Measurements from ENCODE around the gene F2RL1.

F2RL1 gene

GRCh38 chr5:76836585-76836984 lies 17.8 kb downstream of the F2RL1 start:
- no peak overlapping the region for H3K27ac ChIP-seq
- TF ChIP-seq, protein P1, sequence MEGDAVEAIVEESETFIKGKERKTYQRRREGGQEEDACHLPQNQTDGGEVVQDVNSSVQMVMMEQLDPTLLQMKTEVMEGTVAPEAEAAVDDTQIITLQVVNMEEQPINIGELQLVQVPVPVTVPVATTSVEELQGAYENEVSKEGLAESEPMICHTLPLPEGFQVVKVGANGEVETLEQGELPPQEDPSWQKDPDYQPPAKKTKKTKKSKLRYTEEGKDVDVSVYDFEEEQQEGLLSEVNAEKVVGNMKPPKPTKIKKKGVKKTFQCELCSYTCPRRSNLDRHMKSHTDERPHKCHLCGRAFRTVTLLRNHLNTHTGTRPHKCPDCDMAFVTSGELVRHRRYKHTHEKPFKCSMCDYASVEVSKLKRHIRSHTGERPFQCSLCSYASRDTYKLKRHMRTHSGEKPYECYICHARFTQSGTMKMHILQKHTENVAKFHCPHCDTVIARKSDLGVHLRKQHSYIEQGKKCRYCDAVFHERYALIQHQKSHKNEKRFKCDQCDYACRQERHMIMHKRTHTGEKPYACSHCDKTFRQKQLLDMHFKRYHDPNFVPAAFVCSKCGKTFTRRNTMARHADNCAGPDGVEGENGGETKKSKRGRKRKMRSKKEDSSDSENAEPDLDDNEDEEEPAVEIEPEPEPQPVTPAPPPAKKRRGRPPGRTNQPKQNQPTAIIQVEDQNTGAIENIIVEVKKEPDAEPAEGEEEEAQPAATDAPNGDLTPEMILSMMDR (IDR thresholded peaks at IDR 0.05): no peak
- TF ChIP-seq ZFX (IDR thresholded peaks at IDR 0.05; ENCODE audit: borderline replicate concordance): no peak

DNA sequence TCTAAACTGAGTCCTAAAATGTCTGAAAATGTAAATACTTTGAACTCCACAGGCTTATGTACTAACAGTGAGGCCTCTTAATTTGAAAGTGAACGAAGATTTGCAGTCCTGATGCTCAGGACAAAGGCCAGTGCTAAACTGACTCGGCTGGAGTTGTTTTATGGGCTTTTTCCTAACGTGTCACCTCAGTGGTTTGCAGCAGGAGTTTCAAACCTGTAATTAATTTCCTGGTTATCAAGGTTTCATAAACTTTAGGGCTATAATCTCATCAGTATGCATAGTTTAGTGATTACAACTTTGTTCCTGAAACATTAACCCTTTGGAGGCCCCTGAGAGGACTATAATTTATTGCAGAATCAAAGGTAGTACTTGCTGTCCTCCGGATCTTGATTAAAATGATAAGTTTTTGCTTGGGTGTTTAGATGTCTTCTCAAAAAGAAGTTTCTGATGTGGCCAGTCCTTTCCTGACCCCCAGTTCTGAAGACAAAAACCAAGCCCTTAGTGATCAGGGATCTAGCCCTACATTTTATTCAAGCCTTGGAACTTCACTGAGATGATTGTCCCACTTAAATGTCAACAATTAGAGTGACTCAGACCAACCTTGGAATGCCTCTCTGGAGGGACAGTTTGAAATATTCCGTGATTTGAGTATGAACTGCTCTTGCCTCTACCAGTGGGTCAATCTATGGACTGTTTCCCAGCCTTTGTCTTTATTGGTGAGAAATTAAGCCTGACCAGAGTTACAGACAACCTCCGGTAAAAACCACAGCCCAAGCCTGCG lies 19.8 kb downstream of the F2RL1 start:
- no peak overlapping the region for H3K27ac ChIP-seq

GRCh38 chr5:76841361-76841760 lies 22.5 kb downstream of the F2RL1 start:
- TF ChIP-seq ZFX (IDR thresholded peaks at IDR 0.05; ENCODE audit: borderline replicate concordance): no peak
- TF ChIP-seq, protein P1 (IDR thresholded peaks at IDR 0.05): no peak
- H3K27ac ChIP-seq: no peak overlapping the region

More for the DNA sequence above, 19.8 kb downstream of the F2RL1 start:
- TF ChIP-seq, protein P1 (IDR thresholded peaks at IDR 0.05): no peak
- no peak for TF ChIP-seq ZFX (IDR thresholded peaks at IDR 0.05; ENCODE audit: borderline replicate concordance)

DNA sequence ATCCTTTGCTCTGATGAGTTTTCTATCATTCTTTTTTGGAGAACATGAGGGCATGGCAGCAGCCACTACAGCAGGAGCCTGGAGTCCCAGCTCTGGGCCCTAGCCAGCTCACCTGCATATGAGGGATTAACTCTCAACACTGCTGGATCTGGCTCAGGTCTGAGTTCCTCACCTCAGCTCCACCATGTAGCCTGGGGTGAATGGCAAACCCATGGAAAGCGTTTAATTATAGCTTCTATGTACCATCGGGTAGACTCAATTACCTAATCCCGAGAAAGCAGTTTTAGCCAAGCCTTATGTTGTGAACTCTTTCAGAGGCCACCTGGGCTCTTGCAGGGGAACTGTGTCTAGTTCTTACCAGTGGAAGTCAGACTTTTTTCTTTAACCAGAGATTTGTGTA lies 27.1 kb downstream of the F2RL1 start:
- H3K27ac ChIP-seq: no peak overlapping the region
- TF ChIP-seq, protein P1 (IDR thresholded peaks at IDR 0.05): no peak
- no peak for TF ChIP-seq ZFX (IDR thresholded peaks at IDR 0.05; ENCODE audit: borderline replicate concordance)

- no peak for TF ChIP-seq ZFX (IDR thresholded peaks at IDR 0.05; ENCODE audit: borderline replicate concordance)
Observed at GRCh38 chr5:76849419-76850291, 30.8 kb downstream of the F2RL1 start, which contains the start of gene S100Z. Gene S100Z, plus strand, starts transcription at chr5:76850014. Its CDS starts 25,346 bp downstream, at chr5:76875360.

DNA sequence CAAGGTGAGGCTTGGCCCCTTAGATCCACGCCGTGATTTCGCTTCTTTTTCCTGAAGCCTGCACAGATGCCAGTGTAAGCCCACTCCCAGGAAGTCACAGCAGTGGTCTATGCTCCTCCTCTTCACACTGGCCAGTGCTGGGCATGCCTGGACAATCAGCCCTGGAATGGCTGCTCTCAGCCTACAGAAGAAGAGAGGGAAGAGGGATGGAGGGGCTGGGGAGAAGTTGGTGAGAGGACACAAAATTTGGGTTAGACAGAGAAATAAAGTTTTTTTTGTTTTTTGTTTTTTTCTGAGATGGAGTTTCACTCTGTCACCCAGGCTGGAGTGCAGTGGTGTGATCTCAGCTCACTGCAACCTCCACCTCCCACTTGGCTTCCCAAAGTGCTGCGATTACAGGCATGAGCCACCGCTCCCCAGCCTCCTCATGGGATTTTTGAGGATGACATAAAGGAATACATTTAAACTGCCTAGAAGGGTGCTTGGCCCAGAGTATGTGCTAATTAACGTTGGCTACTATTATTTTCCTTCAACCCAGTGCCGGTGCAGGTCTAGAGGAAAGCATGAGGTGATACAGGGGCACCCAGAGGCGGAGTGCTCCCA lies 31.8 kb downstream of the F2RL1 start:
- TF ChIP-seq, protein P1 (IDR thresholded peaks at IDR 0.05): no peak
- TF ChIP-seq ZFX (IDR thresholded peaks at IDR 0.05; ENCODE audit: borderline replicate concordance): no peak
- no peak overlapping the region for H3K27ac ChIP-seq

More at GRCh38 chr5:76849419-76850291, 30.8 kb downstream of the F2RL1 start, which contains the start of gene S100Z:
- H3K27ac ChIP-seq: no peak within 1 kb of the TSS

DNA sequence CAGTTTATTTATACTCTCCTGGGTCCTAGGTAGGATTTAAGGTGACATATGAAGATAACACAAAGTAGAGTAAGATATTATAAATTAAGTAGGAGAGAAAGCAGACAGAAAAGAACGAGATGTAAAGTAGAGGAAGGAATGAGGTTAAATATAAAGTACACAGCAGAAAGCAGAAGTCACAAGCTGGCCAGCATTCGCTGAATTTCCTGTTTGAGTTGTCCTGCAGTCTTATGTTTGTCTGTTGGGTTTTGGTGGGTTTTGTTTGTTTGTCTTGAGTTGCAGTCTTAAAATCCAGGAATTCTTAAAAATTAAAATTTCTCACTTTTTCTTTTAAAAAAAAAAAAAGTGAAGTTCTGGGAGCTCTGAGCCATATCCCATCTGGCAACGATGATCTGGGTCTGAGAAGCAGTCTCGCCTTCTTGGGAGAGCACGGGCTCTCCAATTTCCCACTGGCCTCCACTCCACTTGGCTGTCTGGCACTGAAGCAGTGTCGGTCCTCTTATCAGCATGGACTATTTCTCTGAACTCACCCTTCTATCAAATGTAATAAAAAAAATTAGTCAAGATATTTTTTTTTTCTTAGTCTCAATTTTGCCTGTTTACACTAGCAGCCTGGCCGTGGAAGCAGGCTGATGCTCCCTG lies 33.0 kb downstream of the F2RL1 start:
- H3K27ac ChIP-seq: no peak overlapping the region
- no peak for TF ChIP-seq ZFX (IDR thresholded peaks at IDR 0.05; ENCODE audit: borderline replicate concordance)
- TF ChIP-seq, protein P1 (IDR thresholded peaks at IDR 0.05): no peak
